Neural progenitor cell (in vitro differentiated cells): ENCODE data around the gene TMEM107. TPM values are rescaled to one million over a fixed set of nuclear protein-coding genes. Genes with fewer than 3 reads are reported as not detected.
A peak's percentile ranks its signal among the peaks of the same experiment; 100 is the strongest.

Source experiments
- DNase-seq: peaks from one replicate; pipeline ENCODE4 v3.0.0-alpha.2; 2016; ENCODE audit warnings: low spot score
- H2AFZ ChIP-seq: fragments of 200-600 bp; sonication (generic); replicated peaks from 2 replicates; pipeline ENCODE4 v1.6.1; 2016; ENCODE audit warnings: antibody characterized with exemption
- H3F3A ChIP-seq: fragments of 200-600 bp; sonication (generic); 2 replicates; pipeline ENCODE4 v1.6.1; 2016; ENCODE audit warnings: antibody characterized with exemption, low read depth
- H3K27ac ChIP-seq: fragments of 200-600 bp; sonication (generic); 2 replicates; pipeline ENCODE4 v1.5.1; 2016; ENCODE audit warnings: mild to moderate bottlenecking
- H3K27me3 ChIP-seq: fragments of 200-600 bp; sonication (generic); 2 replicates; pipeline ENCODE4 v1.6.1; 2016; ENCODE audit warnings: mild to moderate bottlenecking, moderate library complexity
- H3K36me3 ChIP-seq: fragments of 200-600 bp; sonication (generic); 2 replicates; pipeline ENCODE4 v1.5.1; 2016
- H3K4me1 ChIP-seq: fragments of 200-600 bp; sonication (generic); 2 replicates; pipeline ENCODE4 v1.6.1; 2016; ENCODE audit warnings: mixed run types
- H3K4me2 ChIP-seq: fragments of 200-600 bp; sonication (generic); 2 replicates; pipeline ENCODE4 v1.6.1; 2016
- H3K4me3 ChIP-seq: fragments of 200-600 bp; sonication (generic); 2 replicates; pipeline ENCODE4 v1.5.1; 2016
- H3K79me2 ChIP-seq: fragments of 200-600 bp; sonication (generic); 2 replicates; pipeline ENCODE4 v1.6.1; 2016; ENCODE audit warnings: low read depth
- H3K9ac ChIP-seq: fragments of 200-600 bp; sonication (generic); 2 replicates; pipeline ENCODE4 v1.6.1; 2016
- H3K9me3 ChIP-seq: fragments of 200-600 bp; sonication (generic); 2 replicates; pipeline ENCODE4 v1.5.1; 2016; ENCODE audit warnings: low read depth
- H4K20me1 ChIP-seq: fragments of 200-600 bp; sonication (generic); 2 replicates; pipeline ENCODE4 v1.6.1; 2016; ENCODE audit warnings: low read depth
- H3K27ac Mint-ChIP-seq: 3 replicates; pipeline ENCODE4 v1.8.0; 2021; ENCODE audit warnings: mixed read lengths
- H3K27me3 Mint-ChIP-seq: 2 replicates; pipeline ENCODE4 v1.8.0; 2022; ENCODE audit warnings: low read depth, mild to moderate bottlenecking, inconsistent platforms, moderate library complexity, mixed read lengths; ENCODE audit not compliant: insufficient read depth
- H3K36me3 Mint-ChIP-seq: 3 replicates; pipeline ENCODE4 v1.8.0; 2021; ENCODE audit warnings: mixed read lengths
- H3K4me1 Mint-ChIP-seq: 3 replicates; pipeline ENCODE4 v1.8.0; 2021; ENCODE audit warnings: mixed read lengths
- H3K4me3 Mint-ChIP-seq: 3 replicates; pipeline ENCODE4 v1.8.0; 2021; ENCODE audit warnings: mild to moderate bottlenecking, moderate library complexity, mixed read lengths
- H3K9me3 Mint-ChIP-seq: 3 replicates; pipeline ENCODE4 v1.8.0; 2020; ENCODE audit warnings: mixed read lengths
- CTCF ChIP-seq: fragments of 200-600 bp; sonication (generic); IDR thresholded peaks from 2 replicates; pipeline ENCODE4 v1.5.1; 2017; ENCODE audit warnings: antibody characterized with exemption, mild to moderate bottlenecking
- EZH2 ChIP-seq: fragments of 200-600 bp; sonication (generic); IDR thresholded peaks from 2 replicates; pipeline ENCODE4 v1.6.1; 2017; ENCODE audit warnings: antibody characterized with exemption, mild to moderate bottlenecking, moderate library complexity
- EZH2phosphoT487 ChIP-seq: fragments of 200-600 bp; sonication (generic); IDR thresholded peaks from 2 replicates; pipeline ENCODE4 v1.6.1; 2017; ENCODE audit warnings: antibody characterized with exemption
- total RNA-seq: library from RNA; depleted of rRNA; stranded (reverse); fragments of >200 nt; gene quantifications from 2 replicates; pipeline ENCODE4 v1.2.3, GENCODE V29; 2015; ENCODE audit warnings: low replicate concordance

The TMEM107 gene
- total RNA-seq, 1 donor from 2014 or later, result 26.0 TPM

- H3K4me1 Mint-ChIP-seq, result peaks cover 15% of the 10 kb centered on the region
- peak; percentile 96 for DNase-seq
- H3K4me3 Mint-ChIP-seq, result no peak overlapping the region
- TF ChIP-seq EZH2phosphoT487, result no peak
- no peak for TF ChIP-seq CTCF
- TF ChIP-seq EZH2, result no peak
- Histone ChIP-seq H4K20me1 (peaks cover 15% of the 10 kb centered on the region), H3K4me2 (peak overlapping the region; percentile 79), H3K9ac (no peak overlapping the region), H3K79me2 (no peaks in the 10 kb centered on the region), H3K4me1 (peaks cover 10% of the 10 kb centered on the region), H3F3A (peaks cover 45% of the 10 kb centered on the region), H3K27ac (no peak overlapping the region), H3K27me3 (peaks cover 21% of the 10 kb centered on the region), H3K9me3 (no peaks in the 10 kb centered on the region), H2AFZ (no peak overlapping the region), H3K4me3 (peak overlapping the region; percentile 89), H3K36me3 (no peaks in the 10 kb centered on the region)
- no peaks in the 10 kb centered on the region for H3K9me3 Mint-ChIP-seq
- peaks cover 11% of the 10 kb centered on the region for H3K27me3 Mint-ChIP-seq
- no peaks in the 10 kb centered on the region for H3K36me3 Mint-ChIP-seq
- H3K27ac Mint-ChIP-seq, result no peak overlapping the region
These were observed 11.5 kb upstream of the TMEM107 start for GRCh38 chr17:8187517-8188262.

- Histone ChIP-seq H3K79me2 (no peaks in the 10 kb centered on the region), H3K4me1 (peaks cover 10% of the 10 kb centered on the region), H3K27me3 (peaks cover 21% of the 10 kb centered on the region), H3K27ac (no peak overlapping the region), H2AFZ (peak overlapping the region; percentile 94), H4K20me1 (peaks cover 15% of the 10 kb centered on the region), H3F3A (peaks cover 37% of the 10 kb centered on the region), H3K4me3 (peak overlapping the region; percentile 89), H3K9me3 (no peaks in the 10 kb centered on the region), H3K36me3 (no peaks in the 10 kb centered on the region), H3K9ac (no peak overlapping the region), H3K4me2 (peak overlapping the region; percentile 79)
- H3K27me3 Mint-ChIP-seq, result peaks cover 12% of the 10 kb centered on the region
- no peak overlapping the region for H3K27ac Mint-ChIP-seq
- no peaks in the 10 kb centered on the region for H3K36me3 Mint-ChIP-seq
- no peak overlapping the region for H3K4me3 Mint-ChIP-seq
- H3K4me1 Mint-ChIP-seq, result peaks cover 16% of the 10 kb centered on the region
- TF ChIP-seq CTCF (no peak), EZH2phosphoT487 (no peak), EZH2 (no peak)
- no peaks in the 10 kb centered on the region for H3K9me3 Mint-ChIP-seq
- peak; percentile 95 for DNase-seq
These were observed 10.8 kb upstream of the TMEM107 start for GRCh38 chr17:8186787-8187516.

GRCh38 chr17:8186446-8186786 is 10.2 kb upstream of the TMEM107 start:
- peak overlapping the region; percentile 89 for H3K4me3 ChIP-seq
- no peak for DNase-seq
- H3K9me3 ChIP-seq, result no peaks in the 10 kb centered on the region
- H3K9me3 Mint-ChIP-seq, result no peaks in the 10 kb centered on the region
- H3K79me2 ChIP-seq, result no peaks in the 10 kb centered on the region
- H3K27ac ChIP-seq, result no peak overlapping the region
- peaks cover 18% of the 10 kb centered on the region for H3K4me1 Mint-ChIP-seq
- no peak overlapping the region for H3K9ac ChIP-seq
- H3K27ac Mint-ChIP-seq, result no peak overlapping the region
- peaks cover 13% of the 10 kb centered on the region for H3K27me3 Mint-ChIP-seq
- peaks cover 21% of the 10 kb centered on the region for H3K27me3 ChIP-seq
- TF ChIP-seq EZH2phosphoT487, result no peak
- peak; percentile 51 for TF ChIP-seq CTCF
- H3K4me2 ChIP-seq, result peak overlapping the region; percentile 79
- peaks cover 32% of the 10 kb centered on the region for H3F3A ChIP-seq
- peak overlapping the region; percentile 94 for H2AFZ ChIP-seq
- no peaks in the 10 kb centered on the region for H3K36me3 ChIP-seq
- peaks cover 15% of the 10 kb centered on the region for H4K20me1 ChIP-seq
- no peaks in the 10 kb centered on the region for H3K36me3 Mint-ChIP-seq
- H3K4me1 ChIP-seq, result peaks cover 10% of the 10 kb centered on the region
- no peak overlapping the region for H3K4me3 Mint-ChIP-seq
